Measurements from ENCODE around the gene BBIP1.
A peak's percentile ranks its signal among the peaks of the same experiment; 100 is the strongest.
"Not testable (repeated sequence)": the region's sequence is repeated elsewhere in the genome, so short reads cannot be mapped to it uniquely, and the experiment has no call there.

Gene BBIP1

DNA sequence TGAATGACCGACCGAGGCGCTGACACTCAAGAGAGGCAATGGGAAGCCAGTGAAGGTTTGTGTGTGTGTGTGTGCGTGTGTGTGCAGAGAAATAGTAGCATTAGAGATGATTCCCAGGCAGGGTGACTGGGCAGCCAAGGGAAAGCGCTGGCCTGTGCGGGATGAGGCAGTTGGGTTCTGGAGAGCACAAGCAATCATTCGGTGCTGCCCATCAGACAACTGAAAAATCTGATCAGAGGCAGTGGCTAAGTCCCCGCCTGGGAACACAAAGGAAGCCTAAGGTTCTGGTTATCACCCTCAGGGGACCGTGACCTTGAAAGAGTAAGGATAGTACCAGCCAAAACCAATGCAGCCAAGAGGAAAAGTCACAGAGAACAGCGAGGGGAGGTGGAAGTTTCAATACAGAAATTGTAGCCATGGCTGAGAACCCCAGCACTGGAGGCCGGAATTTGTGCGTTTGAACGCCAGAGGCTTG is 48.1 kb downstream of the BBIP1 start:
- Mint-ChIP-seq H3K4me3 (peak overlapping the region; percentile 86 to 87), H3K9me3 (no peaks in the 10 kb centered on the region), H3K27ac (peak overlapping the region; percentile 87 to 99), H3K4me1 (ENCODE audit: low read depth in 2 of 2) (peaks cover 57 to 63% of the 10 kb centered on the region in 2 donors), H3K36me3 (ENCODE audit: insufficient read depth) (peaks cover 56% of the 10 kb centered on the region), H3K27me3 (no peaks in the 10 kb centered on the region)
- no peak for ATAC-seq (replicated peaks)
- no peak for DNase-seq

DNA sequence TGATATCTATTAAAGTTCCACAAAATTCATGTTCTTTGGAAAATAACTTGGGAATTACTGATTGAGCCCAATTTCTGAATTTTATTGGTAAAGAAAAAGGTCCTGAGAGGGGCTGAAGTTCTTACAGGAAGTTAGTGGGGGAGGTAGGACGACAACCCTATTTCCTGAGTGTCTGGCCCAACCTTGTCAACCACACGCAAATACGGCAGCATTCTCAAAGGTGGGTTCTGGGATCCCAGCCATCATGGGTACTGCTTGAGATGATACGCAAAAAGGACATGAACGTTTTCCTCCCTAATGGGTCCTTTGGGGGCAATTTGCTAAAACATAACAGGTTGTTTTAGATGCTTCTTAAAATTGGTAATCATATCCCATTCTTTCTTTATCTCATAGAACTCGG is 50.0 kb downstream of the BBIP1 start:
- Mint-ChIP-seq H3K27ac (peak overlapping the region; percentile 87 to 99), H3K27me3 (no peaks in the 10 kb centered on the region), H3K36me3 (ENCODE audit: insufficient read depth) (peaks cover 44% of the 10 kb centered on the region)

DNA sequence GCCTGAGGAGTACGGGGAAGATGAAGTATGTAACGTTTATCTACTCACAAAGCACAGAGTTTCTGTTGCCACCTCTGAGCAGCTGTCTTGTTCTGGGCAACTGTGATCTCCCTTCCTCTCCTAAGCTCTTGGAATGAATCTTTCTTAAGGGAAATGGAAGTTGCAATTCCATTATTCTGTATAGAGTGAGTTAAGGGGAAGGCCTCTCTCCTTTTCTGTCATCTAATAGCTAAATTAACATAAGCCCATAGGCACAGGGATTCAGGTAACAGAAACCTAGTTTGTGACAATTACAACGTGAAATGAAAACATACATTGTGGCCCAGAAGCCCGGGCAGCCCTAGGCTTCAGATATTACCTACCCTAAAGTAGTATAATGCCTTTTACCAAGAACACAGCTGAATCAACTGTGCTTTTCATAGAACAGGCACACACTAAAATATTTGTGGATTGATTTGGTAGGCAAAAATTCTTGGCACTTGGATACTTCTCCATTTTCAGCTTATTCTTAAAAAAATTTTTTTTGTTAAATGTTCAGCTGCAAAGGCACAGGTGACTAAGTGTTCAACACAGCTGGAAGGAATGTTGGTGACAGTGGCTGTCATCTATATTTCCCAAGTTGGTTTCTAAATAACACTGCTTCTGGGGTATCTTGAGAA is 51.0 kb downstream of the BBIP1 start:
- ATAC-seq (replicated peaks) (no peak), DNase-seq (no peak)
- Mint-ChIP-seq H3K36me3 (ENCODE audit: insufficient read depth) (peaks cover 36% of the 10 kb centered on the region), H3K27me3 (no peaks in the 10 kb centered on the region), H3K27ac (peak overlapping the region; percentile 87 to 99), H3K9me3 (no peaks in the 10 kb centered on the region), H3K4me3 (peak overlapping the region; percentile 86 to 87), H3K4me1 (ENCODE audit: low read depth in 2 of 2) (peaks cover 76 to 82% of the 10 kb centered on the region in 2 donors)

More for the DNA sequence above, 50.0 kb downstream of the BBIP1 start:
- DNase-seq (peak; percentile 48 to 58 (median 48)), ATAC-seq (replicated peaks) (peak; percentile 40)
- peak overlapping the region; percentile 86 to 87 for H3K4me3 Mint-ChIP-seq
- peaks cover 67 to 74% of the 10 kb centered on the region in 2 donors for H3K4me1 Mint-ChIP-seq (ENCODE audit: low read depth in 2 of 2)
- no peaks in the 10 kb centered on the region for H3K9me3 Mint-ChIP-seq

DNA sequence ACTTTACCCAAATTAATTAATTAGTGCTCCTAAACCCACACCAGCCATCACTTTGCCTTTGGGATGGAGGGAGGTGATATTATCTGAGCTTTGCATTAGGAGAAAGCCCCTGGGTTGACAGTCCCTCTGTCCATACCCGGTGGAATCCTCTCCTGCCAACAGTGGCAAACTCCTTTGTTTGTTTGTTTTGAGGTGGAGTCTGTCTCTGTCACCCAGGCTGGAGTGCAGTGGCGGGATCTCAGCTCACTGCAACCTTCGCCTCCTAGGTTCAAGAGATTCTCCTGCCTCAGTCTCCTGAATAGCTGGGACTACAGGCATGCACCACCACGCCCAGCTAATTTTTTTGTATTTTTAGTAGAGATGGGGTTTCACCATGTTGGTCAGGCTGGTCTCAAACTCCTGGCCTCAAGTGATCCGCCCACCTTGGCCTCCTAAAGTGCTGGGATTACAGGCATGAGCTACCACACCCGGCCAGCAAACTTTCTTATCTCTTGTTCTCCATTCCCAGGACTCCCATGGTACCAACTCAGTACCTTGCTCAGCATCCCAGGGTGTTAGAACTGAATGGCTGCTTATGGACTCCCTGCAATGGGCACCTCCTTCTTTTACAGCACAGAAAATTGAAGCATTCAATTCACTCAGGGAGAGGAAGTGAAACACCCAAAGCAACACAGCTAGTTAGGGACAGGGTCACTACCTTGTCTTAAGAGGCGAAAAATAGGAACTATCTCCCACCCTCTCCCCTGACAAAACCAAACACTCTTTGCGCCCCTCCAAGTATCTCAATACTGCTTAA is 51.8 kb downstream of the BBIP1 start:
- peak overlapping the region; percentile 86 to 87 for H3K4me3 Mint-ChIP-seq
- not testable (repeated sequence) for ATAC-seq (replicated peaks)

DNA sequence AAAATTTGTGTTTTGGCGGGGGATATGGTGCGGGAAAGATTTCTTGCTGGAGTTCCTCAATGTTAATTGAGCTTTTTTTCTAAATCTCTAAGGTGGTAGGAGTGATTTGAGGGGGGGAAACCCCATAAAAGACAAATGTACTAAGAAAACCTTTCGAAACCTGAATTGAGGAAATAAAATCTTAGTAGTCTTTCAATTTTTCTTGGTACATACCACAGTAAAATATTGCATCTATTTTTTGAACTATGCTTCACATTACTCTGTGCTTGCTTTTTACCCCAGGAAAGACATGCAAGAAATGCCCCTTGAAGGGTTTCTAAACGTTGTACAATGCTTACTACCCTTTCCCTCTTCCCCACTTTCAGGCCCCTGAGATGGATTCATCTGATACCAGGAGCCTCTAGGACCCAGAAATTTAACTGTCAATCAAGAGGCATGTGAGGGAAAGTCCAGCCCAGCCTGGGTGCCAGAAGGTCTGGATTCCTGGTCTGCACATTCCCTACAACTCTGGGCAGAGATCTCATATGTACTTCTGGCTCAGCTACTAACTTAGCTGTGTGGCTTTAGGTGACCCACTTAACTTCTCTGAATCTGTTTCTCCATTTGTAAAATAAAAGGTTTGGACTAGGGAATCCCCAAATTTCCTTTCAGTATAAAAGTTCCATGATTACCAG is 53.0 kb downstream of the BBIP1 start:
- Mint-ChIP-seq H3K36me3 (ENCODE audit: insufficient read depth) (peaks cover 16% of the 10 kb centered on the region), H3K27me3 (no peaks in the 10 kb centered on the region), H3K27ac (peak overlapping the region; percentile 87 to 99), H3K4me1 (ENCODE audit: low read depth in 2 of 2) (peaks cover 83 to 94% of the 10 kb centered on the region in 2 donors), H3K9me3 (no peaks in the 10 kb centered on the region), H3K4me3 (peak overlapping the region; percentile 82 to 87)
- DNase-seq (no peak), ATAC-seq (replicated peaks) (no peak)

More for the DNA sequence above, 51.8 kb downstream of the BBIP1 start:
- peak overlapping the region; percentile 87 to 99 for H3K27ac Mint-ChIP-seq
- peaks cover 80 to 88% of the 10 kb centered on the region in 2 donors for H3K4me1 Mint-ChIP-seq (ENCODE audit: low read depth in 2 of 2)
- not testable (repeated sequence) for H3K27me3 Mint-ChIP-seq, H3K9me3 Mint-ChIP-seq, DNase-seq
- peaks cover 29% of the 10 kb centered on the region for H3K36me3 Mint-ChIP-seq (ENCODE audit: insufficient read depth)

DNA sequence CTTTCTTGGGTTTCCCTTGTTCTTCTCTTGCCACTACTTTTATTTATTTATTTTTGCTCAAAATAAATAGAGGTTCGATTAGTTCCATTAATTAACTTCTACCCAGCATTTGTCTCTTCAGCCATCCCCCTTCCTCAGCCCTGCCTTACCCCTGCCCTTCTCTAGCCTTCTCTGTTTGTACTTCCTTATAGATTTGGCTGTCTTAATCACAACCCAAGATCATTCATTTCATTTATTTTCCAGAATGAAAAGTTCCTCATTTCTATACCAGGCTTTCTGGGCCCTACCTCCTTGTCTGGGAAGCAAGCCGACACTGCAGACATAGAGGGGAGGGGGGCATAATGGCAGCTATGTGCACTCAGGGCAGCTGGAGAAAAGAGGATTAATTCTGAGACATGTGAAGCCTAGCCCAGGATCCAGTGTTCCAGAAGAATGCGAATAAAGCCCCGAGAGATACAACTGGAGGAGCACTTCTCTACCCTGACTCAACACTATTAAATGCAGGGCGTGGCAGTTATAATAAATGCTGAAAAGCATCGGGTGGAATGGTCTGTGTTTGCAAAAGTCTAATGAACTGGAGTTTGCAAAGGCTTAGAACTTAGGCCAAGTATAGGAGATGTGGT is 53.7 kb downstream of the BBIP1 start:
- Mint-ChIP-seq H3K4me3 (peak overlapping the region; percentile 82 to 87), H3K4me1 (ENCODE audit: low read depth in 2 of 2) (peaks cover 83 to 94% of the 10 kb centered on the region in 2 donors), H3K36me3 (ENCODE audit: insufficient read depth) (peaks cover 15% of the 10 kb centered on the region), H3K9me3 (no peaks in the 10 kb centered on the region), H3K27me3 (no peaks in the 10 kb centered on the region), H3K27ac (peak overlapping the region; percentile 87 to 99)
- ATAC-seq (replicated peaks): no peak
- no peak for DNase-seq

DNA sequence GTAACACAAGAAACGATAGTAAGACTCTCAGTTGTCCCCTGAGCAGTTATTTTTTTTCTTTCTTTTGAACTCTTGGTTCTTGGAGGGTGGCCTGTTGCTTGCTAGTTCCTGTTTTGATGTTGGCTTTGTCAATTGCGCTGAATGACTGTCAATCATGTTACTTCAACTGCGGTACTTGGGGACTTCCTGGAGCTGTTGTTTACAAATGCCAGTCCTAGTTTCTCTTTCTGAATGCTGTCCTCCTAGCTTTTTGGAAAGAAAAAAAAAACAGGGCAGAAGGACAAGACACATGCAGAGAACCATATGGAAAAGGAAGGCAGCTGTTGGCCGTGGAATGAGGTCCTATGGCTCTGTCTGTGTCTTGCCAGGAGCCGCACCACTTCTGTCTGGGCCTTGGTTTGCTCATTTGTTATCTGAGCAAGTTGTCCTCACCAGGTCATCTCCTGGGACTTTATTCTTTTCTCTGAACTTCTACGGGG is 54.3 kb downstream of the BBIP1 start:
- Mint-ChIP-seq H3K4me3 (peak overlapping the region; percentile 82 to 87), H3K27me3 (no peaks in the 10 kb centered on the region), H3K27ac (peak overlapping the region; percentile 87 to 99), H3K4me1 (ENCODE audit: low read depth in 2 of 2) (peaks cover 83 to 94% of the 10 kb centered on the region in 2 donors), H3K36me3 (ENCODE audit: insufficient read depth) (peaks cover 12% of the 10 kb centered on the region), H3K9me3 (no peaks in the 10 kb centered on the region)
- peak; percentile 50 to 56 (median 55) for DNase-seq
- ATAC-seq (replicated peaks): peak; percentile 69

DNA sequence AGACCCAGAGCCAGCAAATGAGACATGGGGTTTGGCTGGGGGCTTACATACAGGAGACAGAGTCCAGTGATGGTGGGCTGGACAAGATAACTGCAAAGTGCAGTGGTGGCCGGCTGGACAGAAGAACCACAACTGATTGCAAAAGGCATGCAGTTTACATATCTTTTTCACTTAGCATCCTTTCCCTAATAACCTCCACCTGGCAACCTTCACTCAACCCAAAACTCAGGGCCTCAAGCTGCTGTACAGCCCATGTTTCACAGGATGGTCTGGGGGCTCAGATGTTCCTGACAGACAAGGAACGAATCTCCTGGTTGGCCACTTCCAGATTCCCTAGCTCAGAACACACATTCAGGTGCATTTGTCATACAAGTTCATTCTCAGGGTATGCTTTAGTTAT is 55.0 kb downstream of the BBIP1 start:
- peak overlapping the region; percentile 87 to 99 for H3K27ac Mint-ChIP-seq
- DNase-seq (no peak), ATAC-seq (replicated peaks) (no peak)
- H3K4me3 Mint-ChIP-seq: peak overlapping the region; percentile 23 to 87
- peaks cover 15% of the 10 kb centered on the region for H3K36me3 Mint-ChIP-seq (ENCODE audit: insufficient read depth)
- no peaks in the 10 kb centered on the region for H3K27me3 Mint-ChIP-seq
- H3K9me3 Mint-ChIP-seq: no peaks in the 10 kb centered on the region
- H3K4me1 Mint-ChIP-seq (ENCODE audit: low read depth in 2 of 2): peaks cover 83 to 90% of the 10 kb centered on the region in 2 donors

DNA sequence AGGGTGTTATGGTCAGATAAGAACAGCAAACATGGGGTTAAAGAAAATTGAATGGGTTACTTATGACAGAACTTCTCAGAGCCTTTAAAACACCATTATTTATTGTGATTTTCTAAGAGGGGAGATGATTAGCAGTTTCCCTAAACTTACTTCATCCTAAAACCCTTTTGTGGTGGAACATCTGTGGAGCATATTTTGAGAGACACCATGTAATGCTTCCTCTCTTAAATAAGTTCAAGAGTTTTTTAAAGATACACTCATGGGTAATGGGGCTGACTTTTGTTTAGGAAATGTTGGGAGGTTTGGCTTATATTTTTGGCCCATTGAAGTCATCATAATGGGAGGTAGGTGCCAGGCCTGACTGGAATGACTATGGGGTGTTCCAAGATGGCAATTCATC is 55.6 kb downstream of the BBIP1 start:
- H3K27ac Mint-ChIP-seq: peak overlapping the region; percentile 87 to 99
- peaks cover 81 to 86% of the 10 kb centered on the region in 2 donors for H3K4me1 Mint-ChIP-seq (ENCODE audit: low read depth in 2 of 2)
- no peaks in the 10 kb centered on the region for H3K27me3 Mint-ChIP-seq
- peaks cover 12% of the 10 kb centered on the region for H3K36me3 Mint-ChIP-seq (ENCODE audit: insufficient read depth)
- H3K4me3 Mint-ChIP-seq: peak overlapping the region in 1 of 2 donors; percentile 25
- DNase-seq (no peak), ATAC-seq (replicated peaks) (no peak)
- H3K9me3 Mint-ChIP-seq: no peaks in the 10 kb centered on the region

DNA sequence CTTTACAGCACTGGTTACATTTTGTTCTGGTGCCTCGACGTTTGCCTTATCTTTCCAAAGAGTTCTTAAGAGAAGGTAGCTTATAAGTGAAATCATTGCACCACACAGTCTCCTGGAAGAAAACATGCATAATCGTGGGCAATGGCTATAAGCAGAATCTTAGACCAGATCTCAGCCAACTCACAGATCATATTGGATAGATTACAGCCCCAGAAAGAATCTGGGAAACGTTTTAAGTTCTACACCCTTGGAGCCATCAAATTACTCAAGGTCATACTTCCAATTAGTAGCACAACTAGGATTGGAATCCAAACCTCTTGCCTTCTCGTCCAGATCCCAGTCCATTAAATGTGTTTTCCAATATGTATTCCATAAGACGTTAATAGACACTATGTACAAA is 56.0 kb downstream of the BBIP1 start:
- DNase-seq: no peak
- no peaks in the 10 kb centered on the region for H3K9me3 Mint-ChIP-seq
- H3K27me3 Mint-ChIP-seq: no peaks in the 10 kb centered on the region
- peaks cover 15% of the 10 kb centered on the region for H3K36me3 Mint-ChIP-seq (ENCODE audit: insufficient read depth)
- peak overlapping the region; percentile 87 to 99 for H3K27ac Mint-ChIP-seq
- peaks cover 82 to 86% of the 10 kb centered on the region in 2 donors for H3K4me1 Mint-ChIP-seq (ENCODE audit: low read depth in 2 of 2)
- H3K4me3 Mint-ChIP-seq: peak overlapping the region in 1 of 2 donors; percentile 25
- ATAC-seq (replicated peaks): no peak

DNA sequence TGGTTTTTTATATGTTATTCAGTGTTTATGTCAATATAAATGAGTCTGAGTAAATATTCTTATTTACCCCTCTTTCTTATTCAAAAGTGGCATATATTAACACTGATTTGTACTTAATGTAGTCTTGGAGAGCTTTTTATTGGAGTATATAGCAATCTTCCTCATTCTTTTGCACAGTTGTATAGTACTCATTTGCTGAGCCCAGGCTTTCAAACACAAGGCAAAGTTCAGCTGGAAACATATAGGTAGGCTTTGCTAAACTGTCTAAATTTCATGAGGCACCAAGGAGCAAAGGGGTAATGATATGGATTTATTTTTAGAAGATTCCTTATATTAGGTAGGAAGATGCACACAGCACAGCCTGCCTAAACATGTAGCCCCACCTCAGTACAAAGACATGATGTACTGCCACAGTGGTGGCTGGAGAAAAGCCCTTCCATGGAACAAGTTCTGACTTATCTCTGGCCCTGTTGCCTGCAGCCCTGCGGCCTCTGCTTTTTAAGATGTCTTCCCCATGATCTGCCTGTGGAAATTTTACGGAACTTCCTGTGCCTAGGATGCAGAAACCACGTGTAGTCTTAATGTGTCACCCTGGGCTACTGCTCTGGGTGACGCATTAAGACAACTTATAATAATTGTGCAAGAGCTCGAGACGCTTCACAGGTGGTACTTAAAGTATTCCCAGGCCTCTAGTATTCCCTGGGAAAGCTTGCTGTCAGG is 56.9 kb downstream of the BBIP1 start:
- DNase-seq: no peak
- H3K4me3 Mint-ChIP-seq: peak overlapping the region in 1 of 2 donors; percentile 36
- H3K27ac Mint-ChIP-seq: peak overlapping the region; percentile 59 to 99
- no peak for ATAC-seq (replicated peaks)
- H3K4me1 Mint-ChIP-seq (ENCODE audit: low read depth in 2 of 2): peaks cover 83 to 86% of the 10 kb centered on the region in 2 donors
- H3K9me3 Mint-ChIP-seq: no peaks in the 10 kb centered on the region
- H3K36me3 Mint-ChIP-seq (ENCODE audit: insufficient read depth): peaks cover 15% of the 10 kb centered on the region
- H3K27me3 Mint-ChIP-seq: no peaks in the 10 kb centered on the region

DNA sequence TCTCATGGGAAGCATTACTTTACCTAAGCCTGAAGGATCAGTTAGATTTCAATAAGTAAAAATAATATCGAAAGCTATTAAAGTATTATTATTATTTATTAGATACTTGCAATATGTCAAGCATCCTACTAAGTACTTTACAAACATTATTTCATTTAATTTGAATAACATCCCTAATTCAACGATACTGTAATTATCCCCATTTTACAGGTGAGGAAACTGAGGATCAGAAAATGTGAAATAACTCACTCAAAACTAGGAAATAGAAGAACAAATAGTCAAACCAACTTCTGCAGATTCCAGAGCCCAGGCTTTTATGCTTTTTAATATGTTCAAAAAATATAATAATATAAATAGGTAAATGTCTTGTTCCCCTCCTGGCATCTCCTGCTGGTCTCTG is 57.5 kb downstream of the BBIP1 start:
- DNase-seq: no peak
- no peaks in the 10 kb centered on the region for H3K27me3 Mint-ChIP-seq
- H3K36me3 Mint-ChIP-seq (ENCODE audit: insufficient read depth): peaks cover 15% of the 10 kb centered on the region
- H3K9me3 Mint-ChIP-seq: no peaks in the 10 kb centered on the region
- H3K4me3 Mint-ChIP-seq: peak overlapping the region in 1 of 2 donors; percentile 66
- H3K4me1 Mint-ChIP-seq (ENCODE audit: low read depth in 2 of 2): peaks cover 78 to 80% of the 10 kb centered on the region in 2 donors
- no peak for ATAC-seq (replicated peaks)
- H3K27ac Mint-ChIP-seq: peak overlapping the region; percentile 95 to 99
